Fibroblast of lung (primary cell): ENCODE data around the gene STX17. TPM values are rescaled to one million over a fixed set of nuclear protein-coding genes. Genes with fewer than 3 reads are reported as not detected.
"Not testable (repeated sequence)": the region's sequence is repeated elsewhere in the genome, so short reads cannot be mapped to it uniquely, and the experiment has no call there.

Experiments
- DNase-seq, 2 donors: peaks; one replicate each; pipeline versions ENCODE4 v3.0.0 to v3.0.0-alpha.2; 2010; ENCODE audit warnings: low read depth in 2 of 2
- H2AFZ ChIP-seq: 2 replicates; pipeline ENCODE4 v1.5.1; 2012; ENCODE audit warnings: low read length, control low read depth, inconsistent platforms
- H3K27ac ChIP-seq: 2 replicates; pipeline ENCODE4 v1.5.1; 2011; ENCODE audit warnings: low read length, control low read depth; ENCODE audit not compliant: insufficient read depth
- H3K27me3 ChIP-seq: 2 replicates; pipeline ENCODE4 v1.5.1; 2011; ENCODE audit warnings: mild to moderate bottlenecking, low read length; ENCODE audit not compliant: control insufficient read depth, insufficient read depth
- H3K36me3 ChIP-seq: 2 replicates; pipeline ENCODE4 v1.5.1; 2011; ENCODE audit warnings: low read length; ENCODE audit not compliant: control insufficient read depth, insufficient read depth
- H3K4me1 ChIP-seq: 2 replicates; pipeline ENCODE4 v1.5.1; 2011; ENCODE audit warnings: low read length; ENCODE audit not compliant: control insufficient read depth, insufficient read depth; ENCODE audit errors: extremely low read depth
- H3K4me2 ChIP-seq: 2 replicates; pipeline ENCODE4 v1.5.1; 2011; ENCODE audit warnings: low read length, control low read depth; ENCODE audit not compliant: insufficient read depth; ENCODE audit errors: extremely low read depth
- H3K4me3 ChIP-seq, 4 experiments: fragments of 200-600 bp in 1 of 4; sonication (generic) in 1 of 4; replicated peaks in 1 of 4; 2 replicates each; pipeline ENCODE4 v1.5.1; 2011 to 2016; ENCODE audit warnings: low read length in 4 of 4, low read depth in 3 of 4, mild to moderate bottlenecking in 3 of 4, control low read depth in 2 of 4, inconsistent platforms in 1 of 4, mixed read lengths in 1 of 4; ENCODE audit not compliant: insufficient read depth in 1 of 4; ENCODE audit errors: control extremely low read depth in 1 of 4
- H3K79me2 ChIP-seq: 2 replicates; pipeline ENCODE4 v1.5.1; 2012; ENCODE audit warnings: mild to moderate bottlenecking, low read length, inconsistent platforms; ENCODE audit not compliant: control insufficient read depth, insufficient read depth
- H3K9ac ChIP-seq: 2 replicates; pipeline ENCODE4 v1.5.1; 2011; ENCODE audit warnings: mild to moderate bottlenecking, low read length, control low read depth; ENCODE audit not compliant: insufficient read depth
- H3K9me3 ChIP-seq: 2 replicates; pipeline ENCODE4 v1.5.1; 2012; ENCODE audit warnings: low read depth, low read length; ENCODE audit not compliant: control insufficient read depth, insufficient read depth
- H4K20me1 ChIP-seq: 2 replicates; pipeline ENCODE4 v1.5.1; 2011; ENCODE audit warnings: low read length; ENCODE audit not compliant: control insufficient read depth, insufficient read depth; ENCODE audit errors: extremely low read depth
- EZH2 ChIP-seq: IDR thresholded peaks from 2 replicates; pipeline ENCODE4 v1.5.1; 2012; ENCODE audit warnings: low read length, control low read depth, mild to moderate bottlenecking; ENCODE audit errors: missing control alignments
- polyA minus RNA-seq: library from RNA; depleted of rRNA, polyadenylated mRNA; stranded (reverse); fragments of >200 nt; gene quantifications from 2 replicates; pipeline ENCODE4 v1.2.3, GENCODE V29; 2011; ENCODE audit warnings: low replicate concordance
- polyA plus RNA-seq, 2 donors: library from polyadenylated mRNA; depleted of rRNA in 1 of 2; stranded (reverse) in 1 of 2; unstranded in 1 of 2; fragments of >200 nt; gene quantifications; 2 replicates each; pipeline ENCODE4 v1.2.1, GENCODE V29; 2011 to 2012; ENCODE audit warnings: missing spikeins in 1 of 2
- total RNA-seq: library from RNA; depleted of rRNA; stranded (reverse); fragments of >200 nt; gene quantifications from 2 replicates; pipeline ENCODE4 v1.2.1, GENCODE V29; 2014
- TF ChIP-seq, protein P1 (sequence below), 2 donors: IDR thresholded peaks in 1 of 2; conservative IDR thresholded peaks in 1 of 2; 1 replicate in 1 of 2; 2 replicates in 1 of 2; pipeline ENCODE4 v1.5.1; 2011 to 2012; ENCODE audit warnings: low read length in 2 of 2, control low read depth in 1 of 2, inconsistent platforms in 1 of 2, low read depth in 1 of 2, mild to moderate bottlenecking in 1 of 2

The STX17 gene
- 24.9 and 27.9 TPM in 2 replicates for total RNA-seq
- 13.1 and 18.8 TPM in 2 replicates for polyA plus RNA-seq
- polyA plus RNA-seq (2012) = 8.4 and 12.7 TPM in 2 replicates
- 3.1 and 4.9 TPM in 2 replicates for polyA minus RNA-seq

DNA sequence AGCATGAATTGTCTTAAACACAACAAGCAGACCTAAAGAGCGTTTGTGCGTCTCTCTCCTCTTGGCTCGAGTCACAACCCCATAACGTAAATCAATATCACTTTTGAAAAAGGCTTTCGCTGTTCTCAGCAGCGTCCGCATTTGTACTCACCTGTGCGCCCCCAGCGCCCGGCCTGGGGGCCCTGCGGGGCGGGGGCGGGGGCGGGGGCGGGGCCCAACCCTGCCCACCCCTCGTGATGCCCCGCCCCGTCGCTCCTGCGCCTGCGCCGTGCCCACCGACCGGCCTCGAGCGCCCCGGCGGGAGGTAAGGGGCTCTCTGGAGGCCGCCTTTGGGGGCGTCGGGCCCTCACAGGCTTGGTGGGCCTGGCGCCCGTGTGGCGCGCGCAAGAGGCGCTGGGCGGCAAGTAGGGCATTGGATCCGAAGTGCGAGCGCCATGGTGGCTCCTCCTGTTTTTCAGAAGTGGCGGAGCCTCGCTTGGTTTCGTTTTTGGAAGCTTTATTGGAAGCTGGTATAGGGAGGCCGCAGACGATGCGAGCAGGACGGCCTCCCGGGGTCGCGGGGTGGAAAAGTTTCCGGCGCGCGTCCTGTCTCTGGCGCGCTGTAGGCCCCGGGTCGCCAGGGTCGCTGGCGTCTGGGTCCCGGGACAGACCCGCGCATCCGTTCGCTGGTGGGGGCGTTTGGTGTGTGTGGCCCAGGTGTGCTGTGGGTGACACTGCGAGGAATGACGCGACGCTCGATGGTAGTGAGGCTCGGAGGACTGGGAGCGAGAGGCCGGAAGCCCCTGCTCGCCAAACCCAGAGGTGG is at the start of gene STX17:
STX17 (plus strand) TSS at position 252 of the 805 bp plus-strand sequence. CDS start 8,586 bp downstream, outside the sequence.
- Histone ChIP-seq H2AFZ (peak within 1 kb of the TSS; percentile 88), H3K4me3 (peak within 1 kb of the TSS; percentile 77 to 88 (median 83)), H3K36me3 (no peaks in the 10 kb centered on the region), H3K27ac (peak within 1 kb of the TSS; percentile 91), H3K79me2 (peaks cover 9% of the 10 kb centered on the region), H3K4me2 (peak within 1 kb of the TSS; percentile 91), H3K9me3 (no peaks in the 10 kb centered on the region), H4K20me1 (no peaks in the 10 kb centered on the region), H3K9ac (peak within 1 kb of the TSS; percentile 98), H3K27me3 (no peaks in the 10 kb centered on the region), H3K4me1 (no peaks in the 10 kb centered on the region)
- peak; percentile 71 to 77 for DNase-seq
- no peak for TF ChIP-seq EZH2
- TF ChIP-seq, protein P1, sequence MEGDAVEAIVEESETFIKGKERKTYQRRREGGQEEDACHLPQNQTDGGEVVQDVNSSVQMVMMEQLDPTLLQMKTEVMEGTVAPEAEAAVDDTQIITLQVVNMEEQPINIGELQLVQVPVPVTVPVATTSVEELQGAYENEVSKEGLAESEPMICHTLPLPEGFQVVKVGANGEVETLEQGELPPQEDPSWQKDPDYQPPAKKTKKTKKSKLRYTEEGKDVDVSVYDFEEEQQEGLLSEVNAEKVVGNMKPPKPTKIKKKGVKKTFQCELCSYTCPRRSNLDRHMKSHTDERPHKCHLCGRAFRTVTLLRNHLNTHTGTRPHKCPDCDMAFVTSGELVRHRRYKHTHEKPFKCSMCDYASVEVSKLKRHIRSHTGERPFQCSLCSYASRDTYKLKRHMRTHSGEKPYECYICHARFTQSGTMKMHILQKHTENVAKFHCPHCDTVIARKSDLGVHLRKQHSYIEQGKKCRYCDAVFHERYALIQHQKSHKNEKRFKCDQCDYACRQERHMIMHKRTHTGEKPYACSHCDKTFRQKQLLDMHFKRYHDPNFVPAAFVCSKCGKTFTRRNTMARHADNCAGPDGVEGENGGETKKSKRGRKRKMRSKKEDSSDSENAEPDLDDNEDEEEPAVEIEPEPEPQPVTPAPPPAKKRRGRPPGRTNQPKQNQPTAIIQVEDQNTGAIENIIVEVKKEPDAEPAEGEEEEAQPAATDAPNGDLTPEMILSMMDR (conservative IDR thresholded peaks at IDR 0.05 in 1 of 2, IDR thresholded peaks at IDR 0.05 in 1 of 2; ENCODE audit: low read depth in 1 of 2, low read length in 2 of 2) = no peak

DNA sequence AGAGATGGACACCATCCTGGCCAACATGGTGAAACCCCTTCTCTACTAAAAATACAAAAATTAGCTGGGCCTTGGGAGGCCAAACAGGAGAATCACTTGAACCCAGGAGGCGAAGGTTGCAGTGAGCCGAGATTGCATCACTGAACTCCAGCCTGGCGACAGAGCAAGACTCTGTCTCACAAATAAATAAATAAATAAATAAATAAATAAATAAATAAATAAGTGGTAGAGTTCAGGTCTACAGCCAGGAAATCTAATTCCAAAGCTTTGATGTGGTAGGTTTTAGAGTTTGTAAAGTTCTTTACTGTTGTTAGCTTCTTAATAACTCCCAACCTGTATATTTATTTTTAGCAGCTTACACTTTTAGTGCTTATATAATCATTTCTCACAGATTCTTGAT is 48.9 kb upstream of the STX17 start:
- not testable (repeated sequence) for H3K79me2 ChIP-seq, H3K36me3 ChIP-seq, DNase-seq, H3K4me2 ChIP-seq, H3K27me3 ChIP-seq, H3K4me1 ChIP-seq, H2AFZ ChIP-seq, H4K20me1 ChIP-seq, H3K27ac ChIP-seq, H3K4me3 ChIP-seq, H3K9me3 ChIP-seq, H3K9ac ChIP-seq

DNA sequence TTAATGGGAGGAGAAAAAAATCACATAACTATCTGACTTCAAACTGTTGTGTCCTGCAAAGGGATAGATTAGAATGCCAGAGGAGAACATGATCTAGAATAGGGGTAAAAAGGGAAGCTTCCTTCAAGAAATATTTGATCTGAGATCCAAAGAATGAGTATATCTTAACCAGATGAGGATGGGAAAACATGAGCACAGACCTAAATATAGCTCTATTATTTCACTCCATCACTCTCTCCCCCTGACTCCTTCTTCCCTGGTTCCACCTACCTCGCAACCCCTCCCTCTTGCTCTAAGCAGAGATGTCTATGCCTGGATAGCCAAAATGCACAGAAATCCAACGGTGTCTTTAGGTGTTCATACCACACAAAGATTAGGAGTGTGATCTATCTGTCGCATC is 48.4 kb upstream of the STX17 start:
- Histone ChIP-seq H3K27me3 (no peaks in the 10 kb centered on the region), H3K4me1 (no peaks in the 10 kb centered on the region), H3K9ac (no peak overlapping the region), H2AFZ (no peak overlapping the region), H3K79me2 (no peaks in the 10 kb centered on the region), H3K36me3 (no peaks in the 10 kb centered on the region), H4K20me1 (no peaks in the 10 kb centered on the region), H3K4me2 (no peak overlapping the region), H3K27ac (no peak overlapping the region), H3K9me3 (no peaks in the 10 kb centered on the region), H3K4me3 (no peak overlapping the region)
- TF ChIP-seq, protein P1 (conservative IDR thresholded peaks at IDR 0.05 in 1 of 2, IDR thresholded peaks at IDR 0.05 in 1 of 2; ENCODE audit: low read depth in 1 of 2, low read length in 2 of 2) = no peak
- no peak for TF ChIP-seq EZH2
- no peak for DNase-seq
